ENCODE measurements around the gene PPCDC. TPM values are rescaled to one million over a fixed set of nuclear protein-coding genes. Genes with fewer than 3 reads are reported as not detected.

The PPCDC gene
- total RNA-seq, 1 donor: 7.8 TPM

DNA sequence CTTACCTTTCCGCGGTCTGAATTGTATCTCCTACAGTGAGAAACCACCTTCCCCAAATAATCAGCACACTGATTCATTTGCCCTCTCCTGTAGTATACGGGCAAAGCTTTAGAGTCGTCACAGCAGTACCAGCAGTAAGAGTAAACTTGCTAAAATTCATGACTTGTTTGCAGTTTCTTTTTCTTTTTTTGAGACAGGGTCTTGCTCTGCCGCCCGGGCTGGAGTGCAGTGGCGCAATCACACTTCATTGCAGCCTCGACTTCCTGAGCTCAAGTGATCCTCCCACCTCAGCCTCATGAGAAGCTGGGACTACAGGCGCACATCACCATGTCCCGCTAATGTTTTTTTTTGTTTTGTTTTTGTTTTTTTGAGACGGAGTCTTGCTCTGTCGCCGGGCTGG, 16.2 kb upstream of the PPCDC start:
- TF ChIP-seq, protein P1, sequence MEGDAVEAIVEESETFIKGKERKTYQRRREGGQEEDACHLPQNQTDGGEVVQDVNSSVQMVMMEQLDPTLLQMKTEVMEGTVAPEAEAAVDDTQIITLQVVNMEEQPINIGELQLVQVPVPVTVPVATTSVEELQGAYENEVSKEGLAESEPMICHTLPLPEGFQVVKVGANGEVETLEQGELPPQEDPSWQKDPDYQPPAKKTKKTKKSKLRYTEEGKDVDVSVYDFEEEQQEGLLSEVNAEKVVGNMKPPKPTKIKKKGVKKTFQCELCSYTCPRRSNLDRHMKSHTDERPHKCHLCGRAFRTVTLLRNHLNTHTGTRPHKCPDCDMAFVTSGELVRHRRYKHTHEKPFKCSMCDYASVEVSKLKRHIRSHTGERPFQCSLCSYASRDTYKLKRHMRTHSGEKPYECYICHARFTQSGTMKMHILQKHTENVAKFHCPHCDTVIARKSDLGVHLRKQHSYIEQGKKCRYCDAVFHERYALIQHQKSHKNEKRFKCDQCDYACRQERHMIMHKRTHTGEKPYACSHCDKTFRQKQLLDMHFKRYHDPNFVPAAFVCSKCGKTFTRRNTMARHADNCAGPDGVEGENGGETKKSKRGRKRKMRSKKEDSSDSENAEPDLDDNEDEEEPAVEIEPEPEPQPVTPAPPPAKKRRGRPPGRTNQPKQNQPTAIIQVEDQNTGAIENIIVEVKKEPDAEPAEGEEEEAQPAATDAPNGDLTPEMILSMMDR (IDR thresholded peaks at IDR 0.05; ENCODE audit: insufficient read depth, low read depth, low read length): no peak
- DNase-seq (ENCODE audit: low read depth): no peak

DNA sequence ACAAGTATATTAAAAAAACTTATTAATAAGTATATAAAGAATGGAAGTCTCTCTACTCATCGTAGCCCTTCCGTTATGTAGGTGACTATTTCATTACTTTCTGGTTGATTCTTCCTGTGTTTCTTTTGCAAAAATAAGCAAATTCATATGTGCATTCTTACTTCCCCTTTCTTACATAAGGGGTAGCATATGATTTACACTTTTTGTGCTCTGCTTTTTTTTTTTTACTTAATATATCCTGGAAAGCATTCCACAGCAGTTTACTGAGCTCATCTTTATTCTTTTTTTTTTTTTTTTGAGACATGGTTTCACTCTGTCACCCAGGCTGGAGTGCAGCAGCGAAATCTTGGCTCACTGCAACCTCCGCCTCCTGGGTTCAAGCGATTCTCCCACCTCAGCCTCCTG, 15.2 kb upstream of the PPCDC start:
- TF ChIP-seq, protein P1 (IDR thresholded peaks at IDR 0.05; ENCODE audit: insufficient read depth, low read depth, low read length): no peak

More for the DNA sequence above, 16.2 kb upstream of the PPCDC start:
- H3K4me3 ChIP-seq (ENCODE audit: low read depth, low read length): no peak overlapping the region

DNA sequence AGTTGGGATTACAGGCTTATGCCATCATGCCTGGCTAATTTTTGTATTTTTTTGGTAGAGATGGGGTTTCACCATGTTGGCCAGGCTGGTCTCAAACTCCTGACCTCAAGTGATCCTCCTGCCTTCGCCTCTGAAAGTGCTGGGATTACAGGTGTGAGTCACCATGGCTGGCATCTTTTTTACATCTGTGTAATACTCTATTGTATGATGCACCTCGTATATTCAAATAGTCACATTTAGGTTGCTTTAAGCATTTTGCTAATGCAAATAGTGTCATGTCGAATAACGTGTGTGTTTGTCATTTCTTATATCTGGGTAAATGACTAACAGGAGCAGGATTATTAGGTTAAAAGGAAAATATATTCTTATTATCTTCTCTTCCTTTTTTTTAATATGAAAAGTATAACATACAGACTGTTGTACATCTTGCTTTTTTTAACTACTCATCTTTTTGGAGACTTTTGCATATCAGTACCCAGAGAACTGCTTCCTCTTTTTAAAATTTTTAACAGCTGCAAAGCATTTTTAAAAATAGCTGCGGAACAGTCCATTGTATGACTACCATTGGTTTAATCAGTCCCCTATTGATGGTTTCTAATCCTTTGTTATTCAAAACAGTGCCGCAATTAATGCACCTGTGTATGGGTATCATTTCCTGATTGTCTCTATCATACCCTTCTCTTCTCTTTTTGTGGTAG, 14.6 kb upstream of the PPCDC start:
- TF ChIP-seq, protein P1 (IDR thresholded peaks at IDR 0.05; ENCODE audit: insufficient read depth, low read depth, low read length): no peak

More for the DNA sequence above, 15.2 kb upstream of the PPCDC start:
- DNase-seq (ENCODE audit: low read depth): no peak
- H3K4me3 ChIP-seq (ENCODE audit: low read depth, low read length): no peak overlapping the region

GRCh38 chr15:75016431-75016830, 7.0 kb upstream of the PPCDC start:
- DNase-seq (ENCODE audit: low read depth): no peak

More for the DNA sequence above, 14.6 kb upstream of the PPCDC start:
- DNase-seq (ENCODE audit: low read depth): no peak
- H3K4me3 ChIP-seq (ENCODE audit: low read depth, low read length): no peak overlapping the region

GRCh38 chr15:75019916-75020315, 3.5 kb upstream of the PPCDC start:
- TF ChIP-seq, protein P1 (IDR thresholded peaks at IDR 0.05; ENCODE audit: insufficient read depth, low read depth, low read length): no peak
- no peak overlapping the region for H3K4me3 ChIP-seq (ENCODE audit: low read depth, low read length)
- DNase-seq (ENCODE audit: low read depth): no peak

More at GRCh38 chr15:75016431-75016830, 7.0 kb upstream of the PPCDC start:
- TF ChIP-seq, protein P1 (IDR thresholded peaks at IDR 0.05; ENCODE audit: insufficient read depth, low read depth, low read length): no peak
- H3K4me3 ChIP-seq (ENCODE audit: low read depth, low read length): no peak overlapping the region

GRCh38 chr15:75021341-75021740, 2.0 kb upstream of the PPCDC start:
- no peak for DNase-seq (ENCODE audit: low read depth)
- H3K4me3 ChIP-seq (ENCODE audit: low read depth, low read length): no peak overlapping the region
- TF ChIP-seq, protein P1 (IDR thresholded peaks at IDR 0.05; ENCODE audit: insufficient read depth, low read depth, low read length): no peak

DNA sequence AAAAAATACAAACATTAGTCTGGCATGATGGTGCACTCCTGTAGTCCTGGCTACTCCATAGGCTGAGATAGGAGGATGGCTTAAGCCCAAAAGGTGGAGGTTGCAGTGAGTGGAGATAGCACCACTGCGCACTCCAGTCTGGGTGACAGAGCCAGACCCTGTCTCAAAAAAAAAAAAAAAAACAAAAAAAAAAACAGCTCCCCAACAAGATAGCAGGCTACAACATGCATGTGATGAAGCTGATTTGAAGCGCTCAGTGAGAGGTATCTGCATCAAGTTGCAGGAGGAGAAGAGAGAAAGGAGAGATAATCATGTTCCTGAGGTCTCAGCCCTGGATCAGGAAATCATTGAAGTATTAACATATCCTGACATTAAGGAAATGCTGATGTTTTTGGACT, 608 bp upstream of the PPCDC start:
- DNase-seq (ENCODE audit: low read depth): no peak
- TF ChIP-seq, protein P1 (IDR thresholded peaks at IDR 0.05; ENCODE audit: insufficient read depth, low read depth, low read length): no peak
- H3K4me3 ChIP-seq (ENCODE audit: low read depth, low read length): no peak overlapping the region

Measured in fibroblast of villous mesenchyme (primary cell).